ENCODE measurements around the gene MYRIP.
"Not testable (repeated sequence)": the region's sequence is repeated elsewhere in the genome, so short reads cannot be mapped to it uniquely, and the experiment has no call there.

The MYRIP gene

GRCh38 chr3:39808467-39809180 lies 785 bp upstream of the MYRIP start:
- DNase-seq = peak; percentile 52

GRCh38 chr3:39809995-39810595 lies 686 bp downstream of the MYRIP start:
- DNase-seq = no peak

- DNase-seq = no peak
These were observed 1.3 kb downstream of the MYRIP start for GRCh38 chr3:39810647-39811161.

DNA sequence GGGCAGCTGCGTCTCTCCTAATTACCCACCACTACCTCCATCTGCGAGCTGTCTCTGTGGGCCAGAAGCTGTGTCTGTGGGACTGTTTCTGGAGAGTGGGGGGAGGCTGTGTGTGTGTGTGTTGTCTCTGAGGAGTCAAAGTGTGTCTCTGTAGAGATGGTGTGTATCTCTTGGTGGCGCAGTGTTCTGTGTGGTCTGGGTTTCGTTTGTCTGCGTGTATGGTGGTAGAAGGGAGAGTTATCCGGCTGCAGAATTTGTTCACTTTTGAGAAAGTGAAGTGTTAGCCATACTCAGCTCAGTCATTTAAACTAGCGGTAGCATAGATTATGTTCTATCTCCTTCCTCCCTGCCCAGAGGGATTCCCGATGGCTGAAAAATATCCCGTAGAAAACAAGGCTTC lies 2.2 kb downstream of the MYRIP start:
- DNase-seq = no peak

DNA sequence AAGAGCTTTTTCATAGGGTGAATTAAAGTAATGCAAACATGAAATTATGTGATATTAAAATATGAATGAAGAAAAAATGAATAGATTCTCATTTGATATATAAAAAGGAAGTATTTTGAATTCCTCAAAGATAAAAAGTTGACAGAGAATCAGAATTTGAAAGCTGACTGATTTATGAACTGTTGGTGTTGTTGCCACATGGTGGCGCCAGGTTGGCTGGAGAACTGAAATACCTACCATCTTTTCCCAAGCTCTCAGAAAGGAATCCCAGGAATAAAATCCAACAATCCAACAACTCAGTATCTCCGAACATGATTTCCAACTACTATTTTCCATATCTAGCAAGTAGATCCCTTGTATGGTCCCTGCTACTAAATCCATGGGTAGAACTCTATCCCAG lies 3.1 kb downstream of the MYRIP start:
- DNase-seq = peak; percentile 6

DNA sequence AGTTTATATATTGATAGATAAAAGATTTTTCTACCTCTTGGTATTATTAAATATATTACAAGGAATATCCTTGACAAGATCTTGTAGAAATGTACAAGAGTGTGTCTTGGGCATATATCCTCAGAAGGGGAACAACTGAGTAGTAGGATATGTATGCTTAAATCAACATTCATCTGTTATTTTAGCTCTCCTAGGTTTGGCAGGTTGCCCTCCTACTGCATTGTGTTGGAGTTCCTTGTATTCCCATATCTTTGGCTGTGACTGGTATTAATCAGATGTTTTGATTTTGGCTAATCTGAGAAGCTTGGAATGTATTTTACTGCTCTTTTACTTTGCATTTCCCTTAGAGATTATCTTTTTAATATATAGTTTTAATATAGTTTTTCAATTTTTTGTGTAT lies 4.6 kb downstream of the MYRIP start:
- DNase-seq = peak; percentile 30

- DNase-seq = peak; percentile 20
These were observed 10.5 kb downstream of the MYRIP start for GRCh38 chr3:39819899-39820298.

GRCh38 chr3:39833764-39834163 lies 24.4 kb downstream of the MYRIP start:
- not testable (repeated sequence) for DNase-seq

- no peak for DNase-seq
These were observed 30.1 kb downstream of the MYRIP start for GRCh38 chr3:39839484-39839883.

GRCh38 chr3:39843440-39843839 lies 34.0 kb downstream of the MYRIP start:
- DNase-seq = no peak

DNA sequence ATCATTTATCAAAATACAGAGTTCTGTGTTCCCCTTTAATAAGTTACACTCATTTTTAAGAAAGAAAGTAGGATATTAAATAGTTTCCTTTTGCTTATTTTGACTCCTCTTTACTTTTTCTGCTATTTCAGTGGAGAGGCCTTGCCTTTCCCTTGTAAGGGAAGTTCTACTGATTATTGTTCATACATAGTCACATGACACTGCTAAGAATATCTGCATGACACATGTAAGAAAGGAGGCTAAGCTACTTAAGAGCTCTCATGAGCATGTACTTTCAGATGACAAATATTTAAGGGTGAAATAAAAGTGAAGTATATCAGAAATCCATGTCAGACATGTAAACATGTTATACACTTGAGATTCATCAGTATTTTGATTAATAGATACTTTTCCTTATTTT lies 39.0 kb downstream of the MYRIP start:
- no peak for DNase-seq

- DNase-seq = peak; percentile 88
These were observed 40.7 kb downstream of the MYRIP start for GRCh38 chr3:39849992-39850715.

DNA sequence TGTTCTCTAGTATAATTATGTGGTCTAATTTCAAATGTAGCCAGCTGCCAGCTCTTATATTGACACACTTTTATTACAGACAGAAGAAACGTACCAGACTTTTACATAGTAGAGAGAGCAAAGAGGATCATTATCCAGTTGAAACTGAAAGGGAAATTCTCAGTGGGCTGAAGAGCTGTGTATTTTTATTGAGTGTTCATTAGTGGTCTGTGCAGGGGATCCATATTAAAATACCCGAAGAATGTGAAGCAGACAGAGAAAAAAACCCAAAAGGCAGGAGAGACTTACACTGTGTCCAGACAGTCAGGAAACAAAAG lies 41.3 kb downstream of the MYRIP start:
- DNase-seq = peak; percentile 89

DNA sequence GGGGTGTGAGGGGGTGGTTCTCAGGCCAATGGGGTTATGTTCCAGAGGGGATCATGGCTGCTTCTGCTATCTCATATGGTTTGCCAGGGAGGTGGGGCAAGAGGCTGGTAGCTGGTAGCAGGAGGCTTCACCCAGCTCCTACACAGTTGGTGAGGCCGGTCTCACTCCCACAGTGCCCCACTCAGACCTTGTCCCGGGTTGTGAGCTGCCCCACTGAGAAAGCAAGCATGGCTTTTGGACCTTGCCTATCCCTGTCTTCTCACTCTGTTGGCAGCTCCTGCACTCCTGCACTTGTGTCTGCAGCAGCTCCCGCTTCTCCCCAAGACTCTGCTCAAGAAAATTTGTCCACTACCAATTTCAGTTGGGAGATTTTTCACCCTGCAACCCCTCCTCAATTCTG lies 46.1 kb downstream of the MYRIP start:
- DNase-seq = no peak

- no peak for DNase-seq
These were observed 60.5 kb downstream of the MYRIP start for GRCh38 chr3:39869890-39870289.

DNA sequence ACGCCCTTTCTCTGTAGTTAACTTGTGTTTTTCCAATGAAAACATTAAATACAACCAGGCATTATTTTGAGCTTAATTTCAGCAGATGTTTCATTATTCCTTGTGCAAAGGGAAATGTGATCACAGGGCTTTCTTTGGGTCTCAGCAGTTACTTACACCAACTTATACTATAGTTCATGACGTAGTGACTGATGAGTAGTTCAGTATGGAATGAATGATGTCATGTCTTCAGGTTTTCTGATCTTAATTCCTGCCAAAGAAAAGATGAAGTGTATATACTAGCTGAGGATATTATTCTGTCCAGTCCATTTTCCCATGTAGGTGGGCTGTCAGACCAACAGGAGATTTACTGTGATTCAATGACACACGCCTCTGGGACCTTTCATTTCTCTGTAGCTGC lies 61.3 kb downstream of the MYRIP start:
- no peak for DNase-seq

GRCh38 chr3:39879581-39879980 lies 70.2 kb downstream of the MYRIP start:
- DNase-seq = peak; percentile 15

GRCh38 chr3:39882111-39882510 lies 72.7 kb downstream of the MYRIP start:
- no peak for DNase-seq

- DNase-seq = no peak
These were observed 82.7 kb downstream of the MYRIP start for GRCh38 chr3:39892068-39892467.

DNA sequence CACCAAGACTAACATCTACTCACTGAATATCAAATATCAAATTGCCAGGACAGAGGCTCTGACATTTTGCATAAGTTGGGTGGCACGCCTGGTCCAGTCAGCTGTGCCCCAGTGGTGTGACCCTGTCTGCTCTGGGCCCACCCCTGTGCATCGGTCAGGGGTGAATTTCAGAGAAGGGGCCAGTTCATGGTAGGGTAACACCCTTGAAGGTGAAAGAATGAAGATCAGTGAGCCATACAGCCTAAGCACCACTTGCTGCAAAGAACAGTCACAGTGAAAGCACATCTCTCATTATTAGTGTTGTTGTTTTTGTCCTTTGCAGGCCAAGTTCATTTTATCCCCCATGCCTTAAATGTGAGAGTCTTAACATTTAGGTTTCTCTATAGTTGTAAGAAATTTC lies 86.8 kb downstream of the MYRIP start:
- no peak for DNase-seq

GRCh38 chr3:39900462-39901002 lies 91.1 kb downstream of the MYRIP start:
- no peak for DNase-seq

- DNase-seq = no peak
These were observed 93.8 kb downstream of the MYRIP start for GRCh38 chr3:39903253-39903652.

- no peak for DNase-seq
These were observed 96.4 kb downstream of the MYRIP start for GRCh38 chr3:39905788-39906187.

- peak; percentile 85 for DNase-seq
These were observed 98.6 kb downstream of the MYRIP start for GRCh38 chr3:39907981-39908380.

All from NCI-H1105 treated with DMSO at 0.1 percent for 48 hours (cell line).